Smooth muscle cell (in vitro differentiated cells): ENCODE results near the gene NAALADL2. TPM values are rescaled to one million over a fixed set of nuclear protein-coding genes. Genes with fewer than 3 reads are reported as not detected.

Experiments
- DNase-seq: peaks from one replicate; lab custom pipeline; 2025; ENCODE audit not compliant: unreplicated experiment; lab: John Stamatoyannopoulos, UW
- H2AFZ ChIP-seq: fragments of 200-600 bp; sonication (generic); 2 replicates; pipeline ENCODE4 v1.6.0; 2016; ENCODE audit warnings: antibody characterized with exemption, low read depth, mild to moderate bottlenecking
- H3F3A ChIP-seq: fragments of 200-600 bp; sonication (generic); 2 replicates; pipeline ENCODE4 v1.6.0; 2017; ENCODE audit warnings: antibody characterized with exemption, low read depth
- H3K27ac ChIP-seq: fragments of 200-600 bp; sonication (generic); 2 replicates; pipeline ENCODE4 v1.5.1; 2016; ENCODE audit warnings: low read depth, mild to moderate bottlenecking
- H3K27me3 ChIP-seq: fragments of 200-600 bp; sonication (generic); 2 replicates; pipeline ENCODE4 v1.6.1; 2016; ENCODE audit warnings: low read depth, mild to moderate bottlenecking
- H3K36me3 ChIP-seq: fragments of 200-600 bp; sonication (generic); 2 replicates; pipeline ENCODE4 v1.5.1; 2016; ENCODE audit warnings: low read depth
- H3K4me1 ChIP-seq: fragments of 200-600 bp; sonication (generic); 2 replicates; pipeline ENCODE4 v1.5.1; 2016; ENCODE audit warnings: low read depth
- H3K4me2 ChIP-seq: fragments of 200-600 bp; sonication (generic); 2 replicates; pipeline ENCODE4 v1.6.0; 2016; ENCODE audit warnings: mild to moderate bottlenecking
- H3K4me3 ChIP-seq: fragments of 200-600 bp; sonication (generic); 2 replicates; pipeline ENCODE4 v1.5.1; 2016; ENCODE audit warnings: mild to moderate bottlenecking
- H3K79me2 ChIP-seq: fragments of 200-600 bp; sonication (generic); 2 replicates; pipeline ENCODE4 v1.6.0; 2016; ENCODE audit warnings: low read depth, mild to moderate bottlenecking
- H3K9ac ChIP-seq: fragments of 200-600 bp; sonication (generic); 2 replicates; pipeline ENCODE4 v1.6.0; 2016; ENCODE audit warnings: low read depth
- H3K9me3 ChIP-seq: fragments of 200-600 bp; sonication (generic); replicated peaks from 2 replicates; pipeline ENCODE4 v1.5.1; 2016; ENCODE audit warnings: low read depth
- H4K20me1 ChIP-seq: fragments of 200-600 bp; sonication (generic); 2 replicates; pipeline ENCODE4 v1.6.0; 2016; ENCODE audit warnings: low read depth
- WGBS: methylation state at CpG from one replicate; pipeline ENCODE4 v1.1.7; 2016; ENCODE audit warnings: low lambda C conversion rate; 5-methylcytosine and 5-hydroxymethylcytosine counted together
- polyA plus RNA-seq: library from polyadenylated mRNA; unstranded; fragments of >200 nt; fragmentation: Nextera tagmentation; extraction: Ambion mirVana; gene quantifications from 2 replicates; pipeline ENCODE4 v1.2.1, GENCODE V29; 2016
- total RNA-seq: library from RNA; depleted of rRNA; stranded (reverse); fragments of >200 nt; gene quantifications from 2 replicates; pipeline ENCODE4 v1.2.3, GENCODE V29; 2014
- TF ChIP-seq, protein P1 (sequence below): fragments of 200-600 bp; sonication (generic); IDR thresholded peaks from 2 replicates; pipeline ENCODE4 v1.5.1; 2017; ENCODE audit warnings: borderline replicate concordance, mild to moderate bottlenecking, antibody characterized with exemption; ENCODE audit not compliant: insufficient read depth, poor library complexity, severe bottlenecking

NAALADL2 gene
- total and polyA plus RNA-seq, 2 experiments from 2014 or later: 2.5 to 13.8 TPM

- no peak overlapping the region for H3K4me3 ChIP-seq
- no peaks in the 10 kb centered on the region for H3K4me1 ChIP-seq
These were observed 235.2 kb downstream of the NAALADL2 start for GRCh38 chr3:175094344-175094743.

DNA sequence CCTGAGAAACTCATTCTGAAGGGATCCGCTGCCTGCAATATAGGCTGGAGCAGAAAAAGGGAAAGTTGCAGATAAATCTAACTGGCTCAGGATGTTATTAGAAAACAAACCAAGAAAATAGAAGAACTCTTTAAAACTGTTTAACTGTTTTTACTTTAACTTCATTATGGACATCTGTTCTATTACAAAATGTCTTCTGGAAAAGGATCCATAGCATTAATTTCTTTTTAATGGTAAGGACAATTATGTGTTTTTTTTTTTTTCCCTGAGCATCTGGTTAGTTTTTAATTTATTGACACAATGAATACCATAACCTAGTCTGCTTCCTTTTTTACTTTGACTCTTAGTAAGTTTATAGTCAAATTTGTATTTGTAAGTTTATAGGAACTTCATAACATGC, 239.5 kb downstream of the NAALADL2 start:
- H3F3A ChIP-seq: no peaks in the 10 kb centered on the region
- H3K4me1 ChIP-seq: no peaks in the 10 kb centered on the region
- no peaks in the 10 kb centered on the region for H3K79me2 ChIP-seq
- no peaks in the 10 kb centered on the region for H4K20me1 ChIP-seq
- WGBS: 94% methylated on average over 1 of the region's 1 CpG
- H3K4me2 ChIP-seq: no peak overlapping the region
- no peak for DNase-seq
- H3K36me3 ChIP-seq: no peaks in the 10 kb centered on the region
- H3K4me3 ChIP-seq: no peak overlapping the region
- no peaks in the 10 kb centered on the region for H3K9me3 ChIP-seq
- no peaks in the 10 kb centered on the region for H3K27me3 ChIP-seq
- no peak overlapping the region for H2AFZ ChIP-seq
- no peak overlapping the region for H3K27ac ChIP-seq
- no peak overlapping the region for H3K9ac ChIP-seq
- TF ChIP-seq, protein P1, sequence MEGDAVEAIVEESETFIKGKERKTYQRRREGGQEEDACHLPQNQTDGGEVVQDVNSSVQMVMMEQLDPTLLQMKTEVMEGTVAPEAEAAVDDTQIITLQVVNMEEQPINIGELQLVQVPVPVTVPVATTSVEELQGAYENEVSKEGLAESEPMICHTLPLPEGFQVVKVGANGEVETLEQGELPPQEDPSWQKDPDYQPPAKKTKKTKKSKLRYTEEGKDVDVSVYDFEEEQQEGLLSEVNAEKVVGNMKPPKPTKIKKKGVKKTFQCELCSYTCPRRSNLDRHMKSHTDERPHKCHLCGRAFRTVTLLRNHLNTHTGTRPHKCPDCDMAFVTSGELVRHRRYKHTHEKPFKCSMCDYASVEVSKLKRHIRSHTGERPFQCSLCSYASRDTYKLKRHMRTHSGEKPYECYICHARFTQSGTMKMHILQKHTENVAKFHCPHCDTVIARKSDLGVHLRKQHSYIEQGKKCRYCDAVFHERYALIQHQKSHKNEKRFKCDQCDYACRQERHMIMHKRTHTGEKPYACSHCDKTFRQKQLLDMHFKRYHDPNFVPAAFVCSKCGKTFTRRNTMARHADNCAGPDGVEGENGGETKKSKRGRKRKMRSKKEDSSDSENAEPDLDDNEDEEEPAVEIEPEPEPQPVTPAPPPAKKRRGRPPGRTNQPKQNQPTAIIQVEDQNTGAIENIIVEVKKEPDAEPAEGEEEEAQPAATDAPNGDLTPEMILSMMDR: no peak

More at GRCh38 chr3:175094344-175094743, 235.2 kb downstream of the NAALADL2 start:
- Histone ChIP-seq H4K20me1 (no peaks in the 10 kb centered on the region), H3K27ac (no peak overlapping the region), H3K36me3 (no peaks in the 10 kb centered on the region), H3K79me2 (no peaks in the 10 kb centered on the region), H3K9me3 (no peaks in the 10 kb centered on the region), H3K9ac (no peak overlapping the region), H3K4me2 (no peak overlapping the region), H2AFZ (no peak overlapping the region), H3K27me3 (no peaks in the 10 kb centered on the region), H3F3A (no peaks in the 10 kb centered on the region)
- WGBS: 75% methylated on average over 2 of the region's 2 CpGs
- TF ChIP-seq, protein P1: no peak
- no peak for DNase-seq

- no peak overlapping the region for H3K9ac ChIP-seq
- no peaks in the 10 kb centered on the region for H3K36me3 ChIP-seq
- no peaks in the 10 kb centered on the region for H3K79me2 ChIP-seq
- no peak overlapping the region for H3K4me3 ChIP-seq
- no peak overlapping the region for H2AFZ ChIP-seq
- no peak overlapping the region for H3K4me2 ChIP-seq
- no peaks in the 10 kb centered on the region for H3K9me3 ChIP-seq
- TF ChIP-seq, protein P1: no peak
- no peaks in the 10 kb centered on the region for H3K27me3 ChIP-seq
- H3K4me1 ChIP-seq: no peaks in the 10 kb centered on the region
- no peaks in the 10 kb centered on the region for H4K20me1 ChIP-seq
- 55% methylated on average over 1 of the region's 1 CpG for WGBS
- no peaks in the 10 kb centered on the region for H3F3A ChIP-seq
- no peak for DNase-seq
- H3K27ac ChIP-seq: no peak overlapping the region
These were observed 243.0 kb downstream of the NAALADL2 start for GRCh38 chr3:175102161-175102560.

- H3K79me2 ChIP-seq: no peaks in the 10 kb centered on the region
- TF ChIP-seq, protein P1: no peak
- no peak for DNase-seq
- no peaks in the 10 kb centered on the region for H3K36me3 ChIP-seq
- no peak overlapping the region for H3K4me3 ChIP-seq
- H4K20me1 ChIP-seq: no peaks in the 10 kb centered on the region
- H3K27me3 ChIP-seq: no peaks in the 10 kb centered on the region
- H2AFZ ChIP-seq: no peak overlapping the region
- H3F3A ChIP-seq: no peaks in the 10 kb centered on the region
- H3K4me1 ChIP-seq: no peaks in the 10 kb centered on the region
- H3K9me3 ChIP-seq: no peaks in the 10 kb centered on the region
- no peak overlapping the region for H3K4me2 ChIP-seq
- no peak overlapping the region for H3K27ac ChIP-seq
- no peak overlapping the region for H3K9ac ChIP-seq
These were observed 244.2 kb downstream of the NAALADL2 start for GRCh38 chr3:175103298-175103697.
